Loucy (cell line): Measurements from ENCODE around the gene SLC39A1.

Experiments used
- CTCF ChIP-seq: fragments of 200-600 bp; sonication (generic); conservative IDR thresholded peaks from 2 replicates; pipeline ENCODE4 v1.5.1; 2014; ENCODE audit warnings: mild to moderate bottlenecking, antibody characterized with exemption, low read length
- EZH2phosphoT487 ChIP-seq: fragments of 200-600 bp; IDR thresholded peaks from 2 replicates; pipeline ENCODE4 v1.6.1; 2018; ENCODE audit warnings: antibody characterized with exemption, mild to moderate bottlenecking, moderate library complexity, borderline replicate concordance

- TF ChIP-seq CTCF (no peak), EZH2phosphoT487 (no peak)
Observed at GRCh38 chr1:153985341-153985912, 22.1 kb upstream of the SLC39A1 start.
